HG03469 (cell line): Measurements from ENCODE around the gene SBF1.
A peak's percentile ranks its signal among the peaks of the same experiment; 100 is the strongest.
"Not testable (repeated sequence)": the region's sequence is repeated elsewhere in the genome, so short reads cannot be mapped to it uniquely, and the experiment has no call there.

Source experiments
- ATAC-seq: cut with Tn5 transposase; IDR thresholded peaks from one replicate; pipeline ENCODE4 v1.9.1; 2021; ENCODE audit warnings: mild to moderate bottlenecking, moderate library complexity, moderate number of reproducible peaks; ENCODE audit not compliant: unreplicated experiment

SBF1 gene

GRCh38 chr22:50474710-50475651 lies at the start of gene SBF1:
TSS of gene SBF1 (minus strand) at chr22:50475035. CDS start at chr22:50474840, 195 bp downstream.
- ATAC-seq: peak; percentile 60

GRCh38 chr22:50523806-50524675 lies 49.2 kb upstream of the SBF1 start:
- ATAC-seq: no peak

GRCh38 chr22:50523458-50523805 lies 48.6 kb upstream of the SBF1 start:
- no peak for ATAC-seq

- ATAC-seq: no peak
Measured at GRCh38 chr22:50522806-50523438, 48.1 kb upstream of the SBF1 start.

GRCh38 chr22:50522208-50522805 lies 47.5 kb upstream of the SBF1 start:
- ATAC-seq: no peak

- no peak for ATAC-seq
Measured at GRCh38 chr22:50521710-50522109, 46.9 kb upstream of the SBF1 start.

GRCh38 chr22:50520826-50521453 lies 46.1 kb upstream of the SBF1 start:
- ATAC-seq: no peak

- ATAC-seq: not testable (repeated sequence)
Measured at GRCh38 chr22:50520184-50520583, 45.3 kb upstream of the SBF1 start.

- ATAC-seq: no peak
Measured at GRCh38 chr22:50519151-50519550, 44.3 kb upstream of the SBF1 start.

- ATAC-seq: no peak
Measured at GRCh38 chr22:50518606-50519005, 43.8 kb upstream of the SBF1 start.

GRCh38 chr22:50517495-50518260 lies 42.8 kb upstream of the SBF1 start:
- ATAC-seq: no peak

- ATAC-seq: no peak
Measured at GRCh38 chr22:50516891-50517290, 42.1 kb upstream of the SBF1 start.

- ATAC-seq: no peak
Measured at GRCh38 chr22:50516068-50516467, 41.2 kb upstream of the SBF1 start.

- ATAC-seq: no peak
Measured at GRCh38 chr22:50513175-50513574, 38.3 kb upstream of the SBF1 start.

GRCh38 chr22:50508897-50509296 lies 34.1 kb upstream of the SBF1 start:
- no peak for ATAC-seq

- ATAC-seq: peak; percentile 43
Measured at GRCh38 chr22:50507991-50508884, 33.4 kb upstream of the SBF1 start, which contains the start of gene NCAPH2. TSS of gene NCAPH2 (plus strand) at chr22:50508224. CDS start at chr22:50508338, 114 bp downstream.

- no peak for ATAC-seq
Measured at GRCh38 chr22:50507421-50507990, 32.7 kb upstream of the SBF1 start, which contains the start of gene LMF2. TSS of gene LMF2 (minus strand) at chr22:50507702. CDS start at chr22:50507675, 27 bp downstream.
